22Rv1 (cell line): ENCODE data around the gene DDX17.

Experiments used
- CTCF ChIP-seq: fragments of 450-650 bp; IDR thresholded peaks from 2 replicates; pipeline ENCODE4 v1.5.1; 2017; ENCODE audit warnings: mild to moderate bottlenecking
- ZFX ChIP-seq: fragments of 450-650 bp; IDR thresholded peaks from 2 replicates; pipeline ENCODE4 v1.6.1; 2017; ENCODE audit warnings: antibody characterized with exemption, borderline replicate concordance

- TF ChIP-seq CTCF (no peak), ZFX (no peak)
Measured at GRCh38 chr22:38461414-38462081, 44.6 kb downstream of the DDX17 start.
